Activated T-helper 17 cell treated with anti-CD3 and anti-CD28 coated beads, Interleukin-2, amount 50 U/mL, for 72 hours (primary cell): ENCODE data around the gene MATN1. TPM values are rescaled to one million over a fixed set of nuclear protein-coding genes. Genes with fewer than 3 reads are reported as not detected.

Experiments
- ATAC-seq: fragments of 150-1000 bp; cut with Tn5 transposase; replicated peaks from 2 replicates; pipeline ENCODE4 v1.10.0; 2021; ENCODE audit warnings: mild to moderate bottlenecking, moderate library complexity
- H3K27ac Mint-ChIP-seq: one replicate; pipeline ENCODE4 v1.8.0; 2022; ENCODE audit warnings: mixed read lengths
- H3K27me3 Mint-ChIP-seq: one replicate; pipeline ENCODE4 v1.8.0; 2022; ENCODE audit warnings: mixed read lengths
- H3K36me3 Mint-ChIP-seq: one replicate; pipeline ENCODE4 v1.8.0; 2022; ENCODE audit warnings: low read depth, mild to moderate bottlenecking, mixed read lengths
- H3K4me1 Mint-ChIP-seq: one replicate; pipeline ENCODE4 v1.8.0; 2022; ENCODE audit warnings: mixed read lengths
- H3K4me3 Mint-ChIP-seq: one replicate; pipeline ENCODE4 v1.8.0; 2022; ENCODE audit warnings: mild to moderate bottlenecking, mixed read lengths
- H3K9me3 Mint-ChIP-seq: one replicate; pipeline ENCODE4 v1.8.0; 2022; ENCODE audit warnings: mixed read lengths
- total RNA-seq, 2 donors: library from RNA; stranded (reverse); gene quantifications; one replicate each; pipeline ENCODE4 v1.2.3, GENCODE V29; 2022

The MATN1 gene
- total RNA-seq, 2 donors from 2014 or later = 0.26 to 0.52 TPM

- no peak for ATAC-seq
- Mint-ChIP-seq H3K4me1 (peaks cover 48% of the 10 kb centered on the region), H3K36me3 (peaks cover 92% of the 10 kb centered on the region), H3K4me3 (peak overlapping the region; percentile 85), H3K9me3 (no peaks in the 10 kb centered on the region), H3K27me3 (no peaks in the 10 kb centered on the region), H3K27ac (peak overlapping the region; percentile 50)
Measured at GRCh38 chr1:30753118-30753517, 29.7 kb upstream of the MATN1 start.

DNA sequence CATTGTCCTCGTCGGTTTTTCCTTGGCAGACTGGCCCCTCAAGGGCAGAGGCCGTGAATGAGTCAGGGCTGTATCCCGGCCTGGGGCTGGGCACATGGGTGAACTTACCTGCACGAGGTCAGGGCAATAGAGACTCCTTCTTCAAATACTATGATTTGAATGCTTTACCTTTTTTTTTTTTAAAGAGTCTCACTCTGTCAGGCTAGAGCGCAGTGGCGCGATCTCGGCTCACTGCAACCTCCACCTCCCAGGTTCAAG, 29.2 kb upstream of the MATN1 start:
- Mint-ChIP-seq H3K4me3 (peak overlapping the region; percentile 85), H3K36me3 (peaks cover 96% of the 10 kb centered on the region), H3K9me3 (no peaks in the 10 kb centered on the region), H3K27me3 (no peaks in the 10 kb centered on the region), H3K27ac (peak overlapping the region; percentile 93), H3K4me1 (peaks cover 50% of the 10 kb centered on the region)
- ATAC-seq = no peak

- H3K9me3 Mint-ChIP-seq = no peaks in the 10 kb centered on the region
- ATAC-seq = no peak
- peaks cover 56% of the 10 kb centered on the region for H3K4me1 Mint-ChIP-seq
- H3K4me3 Mint-ChIP-seq = peak overlapping the region; percentile 85
- H3K27ac Mint-ChIP-seq = peak overlapping the region; percentile 93
- no peaks in the 10 kb centered on the region for H3K27me3 Mint-ChIP-seq
- H3K36me3 Mint-ChIP-seq = peaks cover 96% of the 10 kb centered on the region
Measured at GRCh38 chr1:30751830-30752650, 28.7 kb upstream of the MATN1 start.

DNA sequence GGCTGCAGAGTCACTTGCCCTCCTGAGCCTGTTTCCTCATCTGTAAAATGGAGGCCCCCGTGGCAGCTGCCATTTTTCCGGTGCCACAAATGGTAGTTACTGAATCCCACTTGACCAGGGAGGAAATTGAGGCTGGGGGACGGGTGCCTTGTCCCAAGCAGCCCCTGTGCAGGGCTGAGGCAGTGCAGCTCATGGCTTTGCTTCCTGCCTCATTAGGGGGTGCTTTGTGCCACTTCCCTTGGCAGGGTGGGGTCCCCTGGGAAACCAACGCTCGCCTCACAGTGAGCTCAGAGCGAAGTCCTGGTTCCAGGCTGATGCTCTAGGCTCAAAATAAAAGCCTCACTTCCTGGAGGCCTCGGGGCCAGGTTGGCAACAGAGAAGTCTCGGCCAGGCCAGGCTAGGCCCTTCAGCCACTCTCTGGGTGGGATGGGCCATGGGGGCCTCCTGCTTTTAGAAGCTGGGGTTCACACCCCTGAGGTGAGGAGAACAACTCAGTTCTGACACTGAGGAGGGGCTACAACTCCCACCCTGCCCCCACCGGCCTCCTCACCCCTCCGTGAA, 27.4 kb upstream of the MATN1 start:
- Mint-ChIP-seq H3K4me3 (peak overlapping the region; percentile 85), H3K4me1 (peaks cover 68% of the 10 kb centered on the region), H3K36me3 (peaks cover 97% of the 10 kb centered on the region), H3K27me3 (no peaks in the 10 kb centered on the region), H3K9me3 (no peaks in the 10 kb centered on the region), H3K27ac (peak overlapping the region; percentile 93)
- ATAC-seq = no peak

- peak overlapping the region; percentile 85 for H3K4me3 Mint-ChIP-seq
- peak overlapping the region; percentile 93 for H3K27ac Mint-ChIP-seq
- ATAC-seq = peak; percentile 34
- no peaks in the 10 kb centered on the region for H3K27me3 Mint-ChIP-seq
- peaks cover 96% of the 10 kb centered on the region for H3K36me3 Mint-ChIP-seq
- no peaks in the 10 kb centered on the region for H3K9me3 Mint-ChIP-seq
- peaks cover 69% of the 10 kb centered on the region for H3K4me1 Mint-ChIP-seq
Measured at GRCh38 chr1:30749691-30750583, 26.6 kb upstream of the MATN1 start.

DNA sequence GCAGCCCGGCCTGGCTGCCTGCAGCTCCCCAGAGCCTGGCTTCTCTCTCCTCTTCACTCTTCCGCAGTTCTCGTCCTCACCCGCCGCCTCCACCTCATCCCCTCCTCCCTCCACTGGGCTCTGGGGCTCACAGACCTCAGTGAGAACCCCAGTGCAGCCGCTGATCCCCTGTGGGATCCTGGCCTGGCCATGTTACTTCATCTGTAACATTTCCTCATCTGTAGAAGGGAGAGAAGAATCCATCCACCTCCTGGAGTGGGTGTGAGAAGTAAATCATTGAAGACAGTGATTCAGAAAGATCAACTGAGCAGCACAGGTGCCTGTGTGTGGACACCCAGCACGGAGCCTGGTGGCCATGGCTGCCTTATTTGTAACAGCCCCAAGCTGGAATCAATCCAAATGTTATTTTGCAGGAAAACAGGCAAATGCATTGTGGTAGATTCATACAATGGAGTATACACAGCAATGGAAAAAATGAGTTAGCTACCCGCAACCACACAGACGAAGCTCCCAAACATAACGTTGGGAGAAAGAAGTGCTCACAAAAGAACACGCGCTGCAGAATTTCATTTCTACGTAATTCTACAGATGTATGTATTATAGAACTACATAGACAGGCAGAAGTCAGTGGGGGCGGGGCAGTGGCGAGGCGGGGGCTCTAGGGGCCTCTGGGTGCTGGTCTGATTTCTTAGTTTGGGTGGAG, 25.5 kb upstream of the MATN1 start:
- peaks cover 72% of the 10 kb centered on the region for H3K4me1 Mint-ChIP-seq
- H3K9me3 Mint-ChIP-seq = no peaks in the 10 kb centered on the region
- H3K4me3 Mint-ChIP-seq = peak overlapping the region; percentile 85
- H3K36me3 Mint-ChIP-seq = peaks cover 87% of the 10 kb centered on the region
- H3K27me3 Mint-ChIP-seq = no peaks in the 10 kb centered on the region
- ATAC-seq = peak; percentile 42
- H3K27ac Mint-ChIP-seq = peak overlapping the region; percentile 93

- H3K27ac Mint-ChIP-seq = peak overlapping the region; percentile 93
- no peaks in the 10 kb centered on the region for H3K9me3 Mint-ChIP-seq
- H3K27me3 Mint-ChIP-seq = no peaks in the 10 kb centered on the region
- H3K4me3 Mint-ChIP-seq = peak overlapping the region; percentile 85
- H3K36me3 Mint-ChIP-seq = peaks cover 87% of the 10 kb centered on the region
- peaks cover 72% of the 10 kb centered on the region for H3K4me1 Mint-ChIP-seq
- ATAC-seq = no peak
Measured at GRCh38 chr1:30748098-30748698, 24.8 kb upstream of the MATN1 start.

DNA sequence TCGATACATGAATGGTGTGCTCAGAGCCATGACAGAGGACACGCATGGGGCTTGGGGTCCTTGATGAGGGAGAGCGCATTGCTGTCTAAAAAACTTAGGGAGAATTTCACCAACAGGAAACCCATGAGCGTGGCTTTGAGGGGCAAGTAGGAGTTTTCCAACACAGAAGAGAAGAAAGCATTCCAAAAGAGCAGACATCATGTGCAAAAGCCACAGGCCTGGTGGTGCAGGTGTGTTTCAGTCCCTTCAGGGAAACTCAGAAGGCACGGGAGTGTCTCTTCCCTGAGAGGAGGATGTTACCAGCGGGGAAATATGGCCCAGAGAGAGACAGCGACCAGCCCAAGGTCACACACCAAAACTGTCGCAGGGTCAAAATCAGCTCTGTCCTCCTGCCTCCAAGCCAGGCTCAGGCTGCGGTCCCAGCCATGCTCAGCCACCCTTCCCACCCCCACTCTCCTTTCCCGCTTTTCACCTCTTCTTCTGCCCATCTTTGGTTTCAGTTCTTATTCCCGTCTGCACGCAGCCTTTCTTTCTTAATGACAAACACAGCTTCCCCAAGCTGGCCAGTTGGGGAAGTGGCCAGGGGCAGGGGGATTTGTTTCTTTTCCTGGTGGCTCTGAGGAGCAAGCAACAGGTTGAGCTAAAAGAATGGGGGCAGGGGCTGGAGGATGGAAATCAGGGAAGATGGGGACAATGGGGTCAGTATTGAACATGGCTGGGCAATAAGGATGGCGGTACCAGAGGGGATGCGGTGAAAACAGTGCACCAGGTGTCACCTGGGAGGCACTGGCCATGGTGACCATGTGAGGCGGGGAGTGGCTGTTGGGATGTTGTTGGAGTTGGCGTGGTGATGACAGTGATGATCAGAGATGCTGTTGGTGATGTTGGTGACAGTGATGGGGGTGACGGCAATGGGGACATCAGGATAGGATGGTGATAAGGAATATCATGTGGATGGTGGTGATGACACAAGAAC, 23.9 kb upstream of the MATN1 start:
- Mint-ChIP-seq H3K9me3 (no peaks in the 10 kb centered on the region), H3K4me3 (peak overlapping the region; percentile 85)

GRCh38 chr1:30746212-30747032, 23.0 kb upstream of the MATN1 start:
- peaks cover 83% of the 10 kb centered on the region for H3K4me1 Mint-ChIP-seq
- H3K4me3 Mint-ChIP-seq = peak overlapping the region; percentile 85
- H3K36me3 Mint-ChIP-seq = peaks cover 86% of the 10 kb centered on the region
- no peak for ATAC-seq
- H3K9me3 Mint-ChIP-seq = no peaks in the 10 kb centered on the region
- no peaks in the 10 kb centered on the region for H3K27me3 Mint-ChIP-seq
- H3K27ac Mint-ChIP-seq = peak overlapping the region; percentile 93

More for the DNA sequence above, 23.9 kb upstream of the MATN1 start:
- Mint-ChIP-seq H3K27ac (peak overlapping the region; percentile 93), H3K4me1 (peaks cover 78% of the 10 kb centered on the region), H3K27me3 (no peaks in the 10 kb centered on the region), H3K36me3 (peaks cover 87% of the 10 kb centered on the region)
- no peak for ATAC-seq

GRCh38 chr1:30745834-30746208, 22.4 kb upstream of the MATN1 start:
- Mint-ChIP-seq H3K4me3 (peak overlapping the region; percentile 85), H3K27ac (peak overlapping the region; percentile 93), H3K9me3 (no peaks in the 10 kb centered on the region), H3K36me3 (peaks cover 87% of the 10 kb centered on the region), H3K4me1 (peaks cover 89% of the 10 kb centered on the region), H3K27me3 (no peaks in the 10 kb centered on the region)
- ATAC-seq = no peak

DNA sequence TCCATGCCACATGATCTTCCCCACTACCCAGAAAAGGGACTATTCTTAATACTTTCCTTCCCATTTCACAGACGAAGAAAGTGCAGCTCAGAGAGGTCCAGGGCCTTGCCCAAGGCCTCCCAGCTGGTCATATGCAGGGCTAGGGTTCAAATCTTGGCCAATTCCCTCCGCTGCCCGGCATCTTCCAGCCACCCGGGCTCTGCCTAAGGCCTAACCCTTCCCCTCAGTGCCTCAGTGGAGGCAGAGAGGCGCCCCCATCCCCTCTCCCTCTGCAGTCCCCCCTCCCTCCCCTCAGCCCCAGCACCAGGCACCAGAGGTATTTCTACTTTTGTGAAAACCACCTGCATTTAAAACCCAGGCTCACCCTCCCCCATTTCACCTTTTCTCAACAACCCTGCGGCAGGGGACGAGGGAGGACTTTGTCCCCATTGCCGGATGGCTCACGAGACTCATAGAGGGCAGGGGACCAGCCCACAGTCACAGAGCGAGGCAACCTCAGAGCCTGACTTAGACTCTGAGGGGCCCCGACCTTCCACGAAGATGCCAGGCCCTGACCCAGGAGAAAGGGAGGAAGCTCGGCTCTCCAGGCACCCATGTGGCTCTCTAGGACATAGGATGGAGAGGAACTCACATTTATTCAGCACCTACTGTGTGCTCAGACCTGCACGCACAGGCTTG, 21.9 kb upstream of the MATN1 start:
- Mint-ChIP-seq H3K27me3 (no peaks in the 10 kb centered on the region), H3K4me3 (peak overlapping the region; percentile 85), H3K27ac (peak overlapping the region; percentile 93), H3K9me3 (no peaks in the 10 kb centered on the region), H3K4me1 (peaks cover 90% of the 10 kb centered on the region), H3K36me3 (peaks cover 90% of the 10 kb centered on the region)
- ATAC-seq = no peak
